Lower lobe of right lung (tissue), 2 donors: ENCODE measurements around the gene XRCC3. TPM values are rescaled to one million over a fixed set of nuclear protein-coding genes. Genes with fewer than 3 reads are reported as not detected.

Experiments
- ATAC-seq, 2 donors: fragments of 200-7000 bp; cut with Tn5 transposase; one replicate each; pipeline ENCODE4 v1.9.1; 2020 to 2022; ENCODE audit warnings: mild to moderate bottlenecking in 2 of 2, moderate library complexity in 2 of 2
- DNase-seq: peaks from one replicate; pipeline ENCODE4 v3.0.0-alpha.2; 2020
- H3K27ac ChIP-seq: fragments of 200-600 bp; one replicate; pipeline ENCODE4 v1.8.0; 2022
- H3K27me3 ChIP-seq: fragments of 200-600 bp; one replicate; pipeline ENCODE4 v1.8.0; 2022; ENCODE audit warnings: low read depth
- H3K36me3 ChIP-seq: fragments of 200-600 bp; one replicate; pipeline ENCODE4 v1.8.0; 2022; ENCODE audit warnings: mild to moderate bottlenecking
- H3K4me1 ChIP-seq: fragments of 200-600 bp; one replicate; pipeline ENCODE4 v1.8.0; 2022
- H3K4me3 ChIP-seq: fragments of 200-600 bp; one replicate; pipeline ENCODE4 v1.8.0; 2022; ENCODE audit warnings: mild to moderate bottlenecking
- H3K9me3 ChIP-seq: fragments of 200-600 bp; one replicate; pipeline ENCODE4 v1.8.0; 2022
- intact Hi-C: fragments of 100-400 bp; cut with DNase I; formaldehyde crosslinking; loops from one replicate; pipeline ENCODE4 v1.11.0; 2022
- total RNA-seq: library from RNA; stranded (reverse); fragmentation: NEBNext Ultra II Directional; extraction: Animal tissue kit (Norgen Biotek cat#: 25700); gene quantifications from one replicate; pipeline ENCODE4 v1.2.1, GENCODE V29; 2021
- TF ChIP-seq, protein P1 (sequence below): fragments of 200-600 bp; IDR thresholded peaks from one replicate; pipeline ENCODE4 v1.8.0; 2022; ENCODE audit warnings: antibody characterized with exemption, mild to moderate bottlenecking
- donor health status: DM: no; HTN: yes; CAD: no; lungs with severe emphysema.

The XRCC3 gene
- total RNA-seq, 1 donor from 2014 or later: 5.0 TPM

DNA sequence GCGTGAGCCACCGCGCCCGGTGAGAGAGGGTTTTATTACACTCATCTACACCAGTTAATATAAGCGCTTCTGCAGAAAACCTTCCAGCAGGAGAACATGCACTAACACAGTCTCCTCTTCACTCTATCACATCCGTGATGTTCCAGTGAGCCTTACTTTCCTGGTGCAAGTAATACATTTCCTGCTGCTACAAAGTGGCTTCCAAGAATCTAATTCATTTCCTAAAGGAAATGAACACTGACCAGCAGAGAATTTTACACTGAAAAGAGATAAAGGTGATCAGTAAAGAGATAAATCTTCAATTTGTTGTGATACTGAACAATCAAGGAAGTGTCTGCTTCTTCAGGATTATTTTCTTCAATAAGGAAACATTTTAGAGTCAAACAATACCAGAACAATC, 39.8 kb upstream of the XRCC3 start:
- ATAC-seq (no peak), DNase-seq (no peak)
- intact Hi-C loops: no loop called here
- no peaks in the 10 kb centered on the region for H3K4me1 ChIP-seq
- H3K9me3 ChIP-seq: no peaks in the 10 kb centered on the region
- TF ChIP-seq, protein P1, sequence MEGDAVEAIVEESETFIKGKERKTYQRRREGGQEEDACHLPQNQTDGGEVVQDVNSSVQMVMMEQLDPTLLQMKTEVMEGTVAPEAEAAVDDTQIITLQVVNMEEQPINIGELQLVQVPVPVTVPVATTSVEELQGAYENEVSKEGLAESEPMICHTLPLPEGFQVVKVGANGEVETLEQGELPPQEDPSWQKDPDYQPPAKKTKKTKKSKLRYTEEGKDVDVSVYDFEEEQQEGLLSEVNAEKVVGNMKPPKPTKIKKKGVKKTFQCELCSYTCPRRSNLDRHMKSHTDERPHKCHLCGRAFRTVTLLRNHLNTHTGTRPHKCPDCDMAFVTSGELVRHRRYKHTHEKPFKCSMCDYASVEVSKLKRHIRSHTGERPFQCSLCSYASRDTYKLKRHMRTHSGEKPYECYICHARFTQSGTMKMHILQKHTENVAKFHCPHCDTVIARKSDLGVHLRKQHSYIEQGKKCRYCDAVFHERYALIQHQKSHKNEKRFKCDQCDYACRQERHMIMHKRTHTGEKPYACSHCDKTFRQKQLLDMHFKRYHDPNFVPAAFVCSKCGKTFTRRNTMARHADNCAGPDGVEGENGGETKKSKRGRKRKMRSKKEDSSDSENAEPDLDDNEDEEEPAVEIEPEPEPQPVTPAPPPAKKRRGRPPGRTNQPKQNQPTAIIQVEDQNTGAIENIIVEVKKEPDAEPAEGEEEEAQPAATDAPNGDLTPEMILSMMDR: no peak
- peaks cover 47% of the 10 kb centered on the region for H3K36me3 ChIP-seq
- no peaks in the 10 kb centered on the region for H3K27me3 ChIP-seq
- no peak overlapping the region for H3K4me3 ChIP-seq
- H3K27ac ChIP-seq: no peak overlapping the region

DNA sequence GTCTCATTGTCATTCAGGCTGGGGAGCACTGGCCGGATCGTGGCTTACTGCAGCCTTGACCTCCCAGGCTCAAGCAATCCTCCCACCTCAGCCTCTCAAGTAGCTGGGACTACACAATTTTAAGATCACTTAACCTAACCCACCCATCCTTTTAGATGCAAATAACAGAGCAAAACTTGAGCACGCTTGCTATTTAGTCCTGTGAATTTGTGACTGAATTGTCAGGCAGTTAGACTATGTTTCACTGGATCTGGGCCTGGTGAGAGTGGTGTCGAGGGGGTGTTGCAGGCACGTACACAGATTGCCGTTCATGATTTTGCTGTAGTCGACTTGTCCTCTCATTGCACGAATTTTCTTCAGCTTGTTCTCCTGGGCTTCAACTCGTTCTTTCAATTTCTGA, 38.5 kb upstream of the XRCC3 start:
- no peak overlapping the region for H3K4me3 ChIP-seq
- H3K9me3 ChIP-seq: no peaks in the 10 kb centered on the region
- H3K27me3 ChIP-seq: no peaks in the 10 kb centered on the region
- ATAC-seq (no peak), DNase-seq (no peak)
- TF ChIP-seq, protein P1: no peak
- intact Hi-C loops: no loop called here
- no peaks in the 10 kb centered on the region for H3K4me1 ChIP-seq
- H3K36me3 ChIP-seq: peaks cover 58% of the 10 kb centered on the region
- H3K27ac ChIP-seq: no peak overlapping the region

DNA sequence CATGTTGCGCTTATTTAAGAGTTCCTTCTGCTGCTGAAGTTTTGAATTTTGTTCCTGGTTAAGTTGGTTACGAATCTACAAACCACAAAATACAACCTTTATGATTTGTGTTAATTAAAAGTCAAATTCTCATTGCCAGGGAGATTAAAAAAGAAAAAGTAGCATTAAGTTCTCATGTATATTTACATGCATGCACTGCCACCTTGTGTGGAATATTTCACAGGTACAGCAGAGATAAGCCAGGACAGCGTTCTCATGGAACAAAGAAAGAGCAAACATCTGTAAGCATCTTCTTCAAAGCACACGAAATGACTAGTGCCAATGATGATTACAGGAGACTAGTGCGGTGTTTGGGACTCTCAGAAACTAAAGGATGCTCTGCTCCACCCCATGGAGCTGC, 34.6 kb upstream of the XRCC3 start:
- no peaks in the 10 kb centered on the region for H3K4me1 ChIP-seq
- TF ChIP-seq, protein P1: peak; percentile 15
- no peak overlapping the region for H3K27ac ChIP-seq
- no peaks in the 10 kb centered on the region for H3K27me3 ChIP-seq
- no peak overlapping the region for H3K4me3 ChIP-seq
- ATAC-seq (no peak), DNase-seq (no peak)
- no peaks in the 10 kb centered on the region for H3K9me3 ChIP-seq
- intact Hi-C loops: no loop called here
- H3K36me3 ChIP-seq: peaks cover 89% of the 10 kb centered on the region

DNA sequence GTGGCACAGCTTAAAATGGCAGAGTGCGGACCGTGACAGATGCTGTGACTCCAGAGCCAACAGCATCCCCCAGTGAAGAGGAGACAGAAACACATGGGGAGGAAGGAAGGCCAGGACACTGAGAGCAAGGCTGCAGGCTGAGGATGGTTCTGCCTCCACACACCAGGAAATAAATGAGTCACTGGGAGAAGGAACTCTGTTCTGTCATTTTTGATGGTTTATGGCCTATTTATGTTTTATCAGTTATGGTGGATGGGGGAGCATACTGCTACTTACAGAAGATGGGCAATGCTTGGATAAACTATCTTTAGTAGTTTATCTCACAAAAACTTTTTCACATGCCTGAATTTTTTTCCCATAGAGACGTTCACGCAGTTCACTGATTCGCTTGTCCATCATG, 34.2 kb upstream of the XRCC3 start:
- DNase-seq: no peak
- H3K36me3 ChIP-seq: peaks cover 93% of the 10 kb centered on the region

DNA sequence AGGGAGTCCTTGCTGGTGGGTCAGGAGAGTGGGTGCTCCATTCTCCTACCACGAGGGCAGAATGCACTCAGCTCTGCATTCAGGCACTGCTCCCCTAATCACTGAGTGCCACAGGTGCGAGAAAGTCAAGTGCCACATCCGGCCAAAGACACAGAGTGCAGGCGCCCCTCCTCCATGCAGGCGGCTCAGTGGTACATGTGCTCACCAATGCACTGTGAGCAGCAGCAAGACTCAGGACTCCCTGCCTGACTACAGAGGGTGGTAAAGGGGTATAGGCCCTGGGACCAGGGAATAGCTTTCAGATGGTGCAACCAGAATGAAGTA, 33.2 kb upstream of the XRCC3 start:
- Histone ChIP-seq H3K27ac (no peak overlapping the region), H3K4me3 (no peak overlapping the region), H3K4me1 (no peaks in the 10 kb centered on the region), H3K9me3 (no peaks in the 10 kb centered on the region), H3K27me3 (no peaks in the 10 kb centered on the region), H3K36me3 (peaks cover 98% of the 10 kb centered on the region)
- TF ChIP-seq, protein P1: no peak
- peak in 1 of 2 donors; percentile 21 for ATAC-seq
- no peak for DNase-seq
- intact Hi-C loops: no loop called here

More for the DNA sequence above, 34.2 kb upstream of the XRCC3 start:
- Histone ChIP-seq H3K4me3 (no peak overlapping the region), H3K4me1 (no peaks in the 10 kb centered on the region), H3K27ac (no peak overlapping the region), H3K27me3 (no peaks in the 10 kb centered on the region), H3K9me3 (no peaks in the 10 kb centered on the region)
- intact Hi-C loops: no loop called here
- TF ChIP-seq, protein P1: no peak
- ATAC-seq: no peak

DNA sequence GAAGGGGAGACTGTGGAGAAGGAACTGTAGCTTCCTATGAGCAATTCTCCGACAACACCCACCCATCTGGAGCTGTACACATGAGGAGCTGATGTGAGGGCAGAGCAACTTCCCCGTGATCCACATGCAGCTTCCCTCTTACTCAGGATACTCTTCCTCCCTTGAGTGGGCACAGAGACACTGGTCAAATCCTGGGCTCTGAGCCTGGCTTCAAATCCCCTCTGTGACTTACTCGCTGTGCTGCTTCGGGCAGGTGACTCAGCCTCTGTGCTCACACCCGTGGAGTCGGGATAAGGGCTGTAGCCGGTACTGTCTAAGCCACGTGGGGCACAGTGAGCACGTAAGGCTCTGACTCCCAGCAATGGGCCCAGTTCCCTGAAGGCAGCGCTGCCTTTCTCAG, 31.4 kb upstream of the XRCC3 start:
- peaks cover 98% of the 10 kb centered on the region for H3K36me3 ChIP-seq
- no peaks in the 10 kb centered on the region for H3K4me1 ChIP-seq
- H3K27ac ChIP-seq: no peak overlapping the region
- intact Hi-C loops: no loop called here
- ATAC-seq (peak in 1 of 2 donors; percentile 12), DNase-seq (no peak)
- no peaks in the 10 kb centered on the region for H3K9me3 ChIP-seq
- no peaks in the 10 kb centered on the region for H3K27me3 ChIP-seq
- no peak overlapping the region for H3K4me3 ChIP-seq
- TF ChIP-seq, protein P1: no peak
